ENCODE data around the gene TRAF3. TPM values are rescaled to one million over a fixed set of nuclear protein-coding genes. Genes with fewer than 3 reads are reported as not detected.

TRAF3 gene
- polyA plus RNA-seq, 1 experiment, result 20.1 TPM

DNA sequence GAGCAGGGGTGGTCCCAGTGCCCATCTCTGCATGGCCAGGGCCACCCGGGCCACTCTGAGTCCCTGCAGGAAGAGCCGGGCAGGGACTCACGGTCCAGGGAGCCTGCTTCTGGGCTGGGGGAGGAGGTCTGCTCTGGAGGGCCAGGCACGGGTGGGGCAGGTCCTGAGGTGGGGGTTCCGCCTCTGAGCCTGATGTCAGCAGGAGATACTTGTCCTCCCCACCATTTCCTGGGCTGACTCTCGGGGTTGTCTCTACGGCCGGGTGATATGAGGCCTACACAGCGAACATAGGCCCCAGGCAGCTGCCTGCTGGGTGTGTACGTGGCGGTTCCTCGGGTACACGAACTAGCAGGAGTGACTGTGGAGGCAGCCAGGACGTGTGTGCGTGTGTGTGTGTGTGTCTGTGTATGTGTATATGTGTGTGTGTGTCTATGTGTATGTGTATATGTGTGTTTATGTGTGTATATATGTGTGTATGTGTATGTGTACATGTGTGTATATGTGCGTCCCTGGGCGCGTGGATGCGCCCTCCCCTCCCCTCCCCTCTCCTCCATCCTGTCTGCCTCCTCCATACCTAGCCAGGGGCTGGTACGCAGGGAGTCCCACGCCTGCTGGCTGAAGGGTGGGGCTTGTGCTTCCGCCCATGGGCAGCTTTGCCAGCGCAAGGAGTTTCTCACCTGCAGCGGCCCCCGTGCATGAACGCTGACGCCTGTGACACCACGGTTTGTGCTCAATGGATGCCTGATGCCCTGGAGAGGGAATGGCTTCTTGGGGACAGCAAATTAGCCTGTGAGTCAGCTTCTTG lies 30.4 kb upstream of the TRAF3 start:
- no peak for DNase-seq (ENCODE audit: low read depth)
- Histone ChIP-seq H3K36me3 (ENCODE audit: control insufficient read depth, insufficient read depth, low read length) (peaks cover 3% of the 10 kb centered on the region; the same call in 1 of the 2 replicates), H3K4me3 (ENCODE audit: low read depth, low read length) (no peak overlapping the region), H3K27me3 (ENCODE audit: control insufficient read depth, insufficient read depth, low read length) (no peaks in the 10 kb centered on the region)
- TF ChIP-seq, protein P1, sequence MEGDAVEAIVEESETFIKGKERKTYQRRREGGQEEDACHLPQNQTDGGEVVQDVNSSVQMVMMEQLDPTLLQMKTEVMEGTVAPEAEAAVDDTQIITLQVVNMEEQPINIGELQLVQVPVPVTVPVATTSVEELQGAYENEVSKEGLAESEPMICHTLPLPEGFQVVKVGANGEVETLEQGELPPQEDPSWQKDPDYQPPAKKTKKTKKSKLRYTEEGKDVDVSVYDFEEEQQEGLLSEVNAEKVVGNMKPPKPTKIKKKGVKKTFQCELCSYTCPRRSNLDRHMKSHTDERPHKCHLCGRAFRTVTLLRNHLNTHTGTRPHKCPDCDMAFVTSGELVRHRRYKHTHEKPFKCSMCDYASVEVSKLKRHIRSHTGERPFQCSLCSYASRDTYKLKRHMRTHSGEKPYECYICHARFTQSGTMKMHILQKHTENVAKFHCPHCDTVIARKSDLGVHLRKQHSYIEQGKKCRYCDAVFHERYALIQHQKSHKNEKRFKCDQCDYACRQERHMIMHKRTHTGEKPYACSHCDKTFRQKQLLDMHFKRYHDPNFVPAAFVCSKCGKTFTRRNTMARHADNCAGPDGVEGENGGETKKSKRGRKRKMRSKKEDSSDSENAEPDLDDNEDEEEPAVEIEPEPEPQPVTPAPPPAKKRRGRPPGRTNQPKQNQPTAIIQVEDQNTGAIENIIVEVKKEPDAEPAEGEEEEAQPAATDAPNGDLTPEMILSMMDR (IDR thresholded peaks at IDR 0.05; ENCODE audit: insufficient read depth, low read depth, low read length), result no peak
- POLR2A ChIA-PET, result no interaction called here
- CTCF ChIA-PET, result interaction anchor here (0.7 kb wide), 1 partner anchor 171 kb away, joined by 4 read pairs; no protein-coding TSS in a partner anchor

DNA sequence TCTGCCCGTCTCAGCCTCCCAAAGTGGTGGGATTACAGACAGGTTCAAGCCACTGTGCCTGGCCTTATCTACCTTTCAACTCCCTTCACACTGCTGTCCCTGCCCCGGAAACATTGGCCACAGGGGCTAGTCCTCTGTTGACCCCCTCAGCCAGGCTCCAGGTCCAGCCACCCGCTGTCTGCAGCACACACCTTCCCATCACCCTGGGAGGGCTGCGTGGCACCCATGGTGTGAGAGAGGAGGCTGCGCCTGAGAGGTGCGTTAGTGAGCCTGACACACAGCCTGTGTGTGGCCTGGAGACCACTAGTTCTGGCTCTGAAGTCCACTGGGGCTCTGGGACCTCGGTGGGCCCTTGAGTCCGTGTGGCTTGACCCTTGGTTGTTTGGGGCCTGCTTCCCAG lies 28.4 kb upstream of the TRAF3 start:
- TF ChIP-seq, protein P1 (IDR thresholded peaks at IDR 0.05; ENCODE audit: insufficient read depth, low read depth, low read length), result no peak
- CTCF ChIA-PET, result no interaction called here
- POLR2A ChIA-PET, result interaction anchor here (0.6 kb wide), 1 partner anchor 549 kb away, joined by 3 read pairs; no protein-coding TSS in a partner anchor
- Histone ChIP-seq H3K27me3 (ENCODE audit: control insufficient read depth, insufficient read depth, low read length) (no peaks in the 10 kb centered on the region), H3K36me3 (ENCODE audit: control insufficient read depth, insufficient read depth, low read length) (peaks cover 3% of the 10 kb centered on the region; the same call in 1 of the 2 replicates), H3K4me3 (ENCODE audit: low read depth, low read length) (no peak overlapping the region)
- DNase-seq (ENCODE audit: low read depth), result no peak

DNA sequence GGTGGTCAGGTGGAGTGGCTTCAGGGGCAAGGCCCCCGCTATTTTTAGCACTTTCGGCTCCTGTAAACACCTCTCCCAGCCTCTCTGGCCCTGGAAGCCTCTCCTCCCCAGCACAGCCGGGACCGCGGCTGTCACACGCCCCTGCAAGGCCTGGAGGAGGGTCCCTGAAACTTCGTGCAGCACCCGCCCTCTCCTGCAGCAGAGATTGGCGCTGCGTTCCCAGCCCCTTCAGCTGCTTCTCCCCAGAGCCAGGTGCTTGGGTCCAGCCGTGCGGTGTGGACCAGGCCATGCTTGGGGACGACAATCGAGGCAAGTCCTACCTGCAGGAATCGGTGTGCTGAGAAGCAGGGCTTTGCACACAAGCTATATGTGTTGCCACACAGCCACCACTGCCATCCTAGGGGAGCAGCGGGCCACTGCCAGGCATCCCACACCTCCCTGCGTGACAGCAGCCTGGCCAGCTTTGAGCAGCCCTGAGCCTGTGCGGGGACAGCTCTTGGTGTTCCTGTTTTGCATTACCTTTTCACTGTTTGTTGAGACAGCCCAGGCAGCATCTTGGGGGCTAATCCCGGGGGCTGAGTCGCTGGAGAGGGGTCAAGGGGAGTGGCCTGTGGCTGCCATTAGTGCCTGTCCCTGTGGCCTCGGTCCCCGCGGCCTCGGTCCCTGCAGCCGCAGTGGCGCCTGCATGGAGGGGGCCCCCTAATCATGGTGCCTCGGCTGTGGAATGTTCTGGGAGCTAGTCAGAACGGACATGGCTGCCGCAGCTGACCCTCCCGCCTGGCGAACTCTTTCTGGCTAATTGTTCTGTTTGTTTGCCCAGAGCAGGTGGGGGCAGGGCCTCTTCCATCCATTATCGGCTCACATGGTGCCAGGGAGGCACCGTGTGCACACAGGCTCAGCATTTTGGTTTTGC lies 27.6 kb upstream of the TRAF3 start:
- CTCF ChIA-PET, result no interaction called here
- H3K4me3 ChIP-seq (ENCODE audit: low read depth, low read length), result no peak overlapping the region
- TF ChIP-seq, protein P1 (IDR thresholded peaks at IDR 0.05; ENCODE audit: insufficient read depth, low read depth, low read length), result no peak
- H3K36me3 ChIP-seq (ENCODE audit: control insufficient read depth, insufficient read depth, low read length), result peaks cover 3% of the 10 kb centered on the region; the same call in 1 of the 2 replicates
- no peaks in the 10 kb centered on the region for H3K27me3 ChIP-seq (ENCODE audit: control insufficient read depth, insufficient read depth, low read length)
- no peak for DNase-seq (ENCODE audit: low read depth)
- POLR2A ChIA-PET, result no interaction called here

DNA sequence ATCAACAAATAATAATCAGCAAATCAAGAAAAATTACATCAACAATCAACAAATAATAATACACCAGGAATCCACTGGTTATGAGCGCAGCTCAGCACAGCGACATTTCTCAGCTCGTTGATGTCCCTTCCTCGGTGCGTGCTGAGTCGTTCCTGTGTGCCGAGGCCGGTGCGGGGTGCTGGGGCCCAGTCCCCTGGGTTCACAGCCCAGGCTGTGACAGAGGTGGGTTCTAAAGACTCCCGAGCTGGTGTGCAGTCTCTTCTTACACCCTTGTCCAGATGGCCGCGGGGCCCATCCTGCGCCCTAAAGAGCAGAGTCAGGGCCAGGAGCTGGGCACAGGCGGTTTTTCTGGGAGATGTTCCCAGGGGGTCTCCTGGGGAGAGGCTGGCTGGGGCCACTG lies 26.9 kb upstream of the TRAF3 start:
- Histone ChIP-seq H3K27me3 (ENCODE audit: control insufficient read depth, insufficient read depth, low read length) (no peaks in the 10 kb centered on the region), H3K36me3 (ENCODE audit: control insufficient read depth, insufficient read depth, low read length) (peaks cover 3% of the 10 kb centered on the region; the same call in 1 of the 2 replicates), H3K4me3 (ENCODE audit: low read depth, low read length) (no peak overlapping the region)
- TF ChIP-seq, protein P1 (IDR thresholded peaks at IDR 0.05; ENCODE audit: insufficient read depth, low read depth, low read length), result no peak
- no peak for DNase-seq (ENCODE audit: low read depth)
- ChIA-PET POLR2A (no interaction called here), CTCF (no interaction called here)

DNA sequence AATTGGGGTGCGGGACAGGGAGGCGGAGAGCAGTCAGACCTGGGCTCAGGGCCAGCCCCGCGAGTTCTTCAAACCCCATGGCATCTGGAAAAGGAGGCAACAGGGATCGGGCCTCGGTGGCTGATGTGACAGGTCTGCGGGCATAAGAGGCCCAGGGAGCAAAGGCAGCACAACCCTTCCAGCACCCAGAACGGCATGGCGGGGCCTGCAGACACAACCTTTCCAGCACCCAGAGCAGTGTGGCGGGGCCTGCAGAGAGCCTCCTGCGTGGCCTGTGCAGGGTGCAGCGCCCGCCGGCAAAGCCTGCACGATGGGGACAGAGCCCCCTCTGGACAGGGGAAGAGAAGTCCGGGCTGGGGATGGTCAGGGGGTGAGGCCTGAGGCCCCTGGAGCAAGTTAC lies 26.2 kb upstream of the TRAF3 start:
- CTCF ChIA-PET, result interaction anchor here (0.9 kb wide), 1 partner anchor 8 kb away, joined by 3 read pairs; no protein-coding TSS in a partner anchor
- Histone ChIP-seq H3K4me3 (ENCODE audit: low read depth, low read length) (no peak overlapping the region), H3K27me3 (ENCODE audit: control insufficient read depth, insufficient read depth, low read length) (no peaks in the 10 kb centered on the region), H3K36me3 (ENCODE audit: control insufficient read depth, insufficient read depth, low read length) (peaks cover 3% of the 10 kb centered on the region; the same call in 1 of the 2 replicates)
- POLR2A ChIA-PET, result no interaction called here
- DNase-seq (ENCODE audit: low read depth), result no peak
- TF ChIP-seq, protein P1 (IDR thresholded peaks at IDR 0.05; ENCODE audit: insufficient read depth, low read depth, low read length), result no peak

Measured in BJ (cell line).